A549 treated with CORT108297 at 1 μM for 4 hours (cell line): ENCODE data around the gene RPL18A. TPM values are rescaled to one million over a fixed set of nuclear protein-coding genes. Genes with fewer than 3 reads are reported as not detected.

Experiments
- total RNA-seq: library from RNA; stranded (reverse); fragments of 200-300 nt; extraction: Qiagen RNA extraction; gene quantifications from 5 replicates; pipeline ENCODE4 v1.2.3, GENCODE V29; 2022

RPL18A gene
- total RNA-seq = 1,856 to 2,367 TPM (median 2,192 TPM) in 5 replicates

DNA sequence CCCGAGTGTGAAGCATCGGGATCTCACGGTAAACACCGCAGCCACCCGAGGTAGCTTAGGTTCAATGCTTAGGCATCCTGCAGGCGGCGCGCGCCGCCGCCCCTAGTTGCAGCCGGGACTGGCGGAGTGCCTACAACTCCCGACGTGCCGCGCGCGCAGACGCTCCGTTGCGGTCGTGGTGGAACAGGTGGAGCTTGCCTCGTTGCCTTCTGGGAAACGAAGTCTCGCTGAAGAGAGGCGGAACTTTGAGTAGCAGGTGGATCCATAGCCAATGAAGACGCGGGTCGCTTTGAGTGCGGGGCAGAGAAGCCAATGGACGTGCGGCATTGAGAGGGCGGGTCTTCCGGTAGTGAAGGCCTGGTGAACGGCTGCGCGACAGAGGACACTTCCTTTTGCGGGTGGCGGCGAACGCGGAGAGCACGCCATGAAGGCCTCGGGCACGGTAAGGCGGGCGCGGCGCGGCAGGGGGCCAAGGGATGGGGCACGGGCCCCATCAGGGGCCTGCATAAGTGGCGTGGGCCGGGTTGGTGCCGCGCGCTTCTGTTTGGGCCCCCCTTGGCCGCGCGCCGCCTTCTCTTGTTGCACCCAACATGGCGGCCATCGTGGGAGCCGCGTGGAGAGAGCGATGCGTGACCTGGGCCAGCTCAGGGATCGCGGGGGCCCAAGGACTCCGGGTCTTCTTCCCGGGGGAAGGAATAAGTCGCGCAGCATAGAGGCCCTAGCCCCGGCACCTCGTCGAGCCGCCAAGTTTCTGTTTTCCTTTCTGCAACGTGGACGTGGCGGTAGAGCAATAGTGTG lies at the start of gene RPL18A:
Gene RPL18A, plus strand, starts transcription at position 378 of the 798 bp plus-strand sequence. Its CDS starts 47 bp downstream, at position 425.

DNA sequence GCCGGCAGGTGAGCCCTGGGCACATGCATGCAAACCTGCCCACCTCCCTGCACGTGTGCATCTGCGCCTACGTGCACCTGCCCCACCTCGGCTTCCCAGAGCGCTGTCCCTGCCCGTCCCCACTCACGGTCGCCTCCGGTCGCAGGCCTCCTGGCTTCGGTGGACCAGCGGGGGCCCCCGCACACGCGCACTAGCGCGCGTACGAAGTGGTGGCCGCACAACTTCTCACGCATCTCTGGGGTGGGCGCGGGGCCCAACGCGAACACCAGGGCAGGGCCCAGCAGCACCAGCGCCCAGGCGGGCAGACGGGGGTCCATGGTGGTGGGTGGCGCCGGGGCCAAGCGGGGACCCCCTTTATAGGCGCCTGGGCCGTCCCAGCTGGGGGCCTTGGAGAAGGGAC lies 38.5 kb upstream of the RPL18A start, which contains the start of gene INSL3:
Gene INSL3, minus strand, starts transcription at position 330 of the 400 bp plus-strand sequence. Its CDS starts 13 bp downstream, at position 317.

DNA sequence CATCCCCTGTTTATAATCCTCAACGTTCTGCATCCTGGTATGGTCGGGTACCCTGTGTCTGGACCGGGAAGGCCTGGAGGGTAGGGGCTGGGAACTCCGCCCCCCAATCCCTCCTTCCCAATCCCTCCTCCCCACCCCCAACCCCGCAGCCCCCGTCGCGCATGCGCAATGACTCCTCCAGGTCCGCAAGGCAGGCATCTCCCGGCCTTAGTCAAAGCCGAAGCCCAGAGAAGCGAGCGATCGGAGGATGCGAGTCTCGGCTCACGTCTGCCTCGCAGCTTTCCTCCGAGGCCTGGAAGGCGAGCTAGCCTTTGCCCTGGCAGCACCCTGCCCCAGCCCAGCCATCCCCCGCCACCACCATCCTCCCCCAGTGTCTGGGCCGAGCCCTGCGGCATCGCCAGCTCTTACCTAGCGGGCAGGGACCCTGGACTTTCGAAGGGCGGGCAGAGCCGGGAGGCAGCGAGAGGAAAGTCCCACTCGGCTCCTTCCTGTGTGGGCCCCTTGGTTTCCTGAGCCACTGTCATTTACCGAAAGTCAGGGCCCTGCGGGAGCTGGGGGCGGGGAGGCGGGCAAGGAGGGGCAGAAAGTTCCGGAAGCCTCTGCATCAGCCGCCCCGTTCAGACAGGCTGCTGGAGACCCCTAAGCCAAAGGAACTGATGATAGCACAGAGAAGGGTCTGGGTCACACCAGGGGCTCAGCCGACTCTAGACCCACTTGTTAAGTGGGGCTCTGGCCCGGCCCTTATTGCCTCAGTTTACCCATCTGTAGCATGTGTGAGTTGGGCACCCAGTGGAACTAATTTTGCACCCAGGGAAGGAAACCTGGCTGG lies 12.0 kb upstream of the RPL18A start, which contains the start of gene JAK3:
Gene JAK3, minus strand, starts transcription at position 445 of the 829 bp plus-strand sequence. CDS start 3,565 bp downstream, outside the sequence.

DNA sequence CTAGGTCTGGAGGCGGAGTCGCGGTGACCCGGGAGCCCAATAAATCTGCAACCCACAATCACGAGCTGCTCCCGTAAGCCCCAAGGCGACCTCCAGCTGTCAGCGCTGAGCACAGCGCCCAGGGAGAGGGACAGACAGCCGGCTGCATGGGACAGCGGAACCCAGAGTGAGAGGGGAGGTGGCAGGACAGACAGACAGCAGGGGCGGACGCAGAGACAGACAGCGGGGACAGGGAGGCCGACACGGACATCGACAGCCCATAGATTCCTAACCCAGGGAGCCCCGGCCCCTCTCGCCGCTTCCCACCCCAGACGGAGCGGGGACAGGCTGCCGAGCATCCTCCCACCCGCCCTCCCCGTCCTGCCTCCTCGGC lies 12.2 kb downstream of the RPL18A start, which contains the start of gene SLC5A5:
Gene SLC5A5, plus strand, starts transcription at position 68 of the 373 bp plus-strand sequence. CDS start 375 bp downstream, outside the sequence.

Other genes with a start within 250 kb of the RPL18A start
- gene UNC13A, start 171.6 kb upstream of the RPL18A start, total RNA-seq = 1.3 to 2.2 TPM (median 1.9 TPM) in 5 replicates
- 30.1 to 38.2 TPM (median 33.6 TPM) in 5 replicates for gene MAP1S, start 140.4 kb upstream of the RPL18A start, total RNA-seq
- gene FCHO1, start 108.4 kb upstream of the RPL18A start, total RNA-seq = 19.2 to 21.5 TPM (median 20.2 TPM) in 5 replicates
- 3.6 to 4.8 TPM (median 4.5 TPM) in 5 replicates for gene B3GNT3, start 64.8 kb upstream of the RPL18A start, total RNA-seq
- gene INSL3, start 38.4 kb upstream of the RPL18A start, total RNA-seq = 0.30 to 0.66 TPM (median 0.39 TPM) in 5 replicates
- 0.22 to 0.43 TPM (median 0.30 TPM) in 5 replicates for gene JAK3, start 11.9 kb upstream of the RPL18A start, total RNA-seq
- 0.07 to 0.17 TPM (median 0.13 TPM) in 5 replicates for gene SLC5A5, start 12.0 kb downstream of the RPL18A start, total RNA-seq
- gene CCDC124, start 73.1 kb downstream of the RPL18A start, total RNA-seq = 93.5 to 115 TPM (median 107 TPM) in 5 replicates
- gene KCNN1, start 107.2 kb downstream of the RPL18A start, total RNA-seq = 0.35 to 1.0 TPM (median 0.69 TPM) in 5 replicates
- gene ARRDC2, start 148.3 kb downstream of the RPL18A start, total RNA-seq = 22.1 to 31.5 TPM (median 29.4 TPM) in 5 replicates
- gene IL12RB1, start 227.0 kb downstream of the RPL18A start, total RNA-seq = not detected in 5 replicates
- gene MAST3, start 237.9 kb downstream of the RPL18A start, total RNA-seq = 1.7 to 2.6 TPM (median 2.3 TPM) in 5 replicates